Posterior cingulate gyrus (tissue), 11 donors: ENCODE data around the gene LPAR1.
A peak's percentile ranks its signal among the peaks of the same experiment; 100 is the strongest.
"Not testable (repeated sequence)": the region's sequence is repeated elsewhere in the genome, so short reads cannot be mapped to it uniquely, and the experiment has no call there.

Source experiments
- DNase-seq, 10 donors: peaks; one replicate each; pipeline versions ENCODE4 v3.0.0 to v3.0.0-alpha.2; 2020 to 2021; ENCODE audit warnings: mixed read lengths in 3 of 10
- intact Hi-C: fragments of 100-400 bp; cut with DNase I; formaldehyde crosslinking; loops from one replicate; pipeline ENCODE4 v1.15.1; 2023

LPAR1 gene

GRCh38 chr9:110837401-110838005 is 200.8 kb downstream of the LPAR1 start:
- no peak for DNase-seq
- intact Hi-C loops, result no loop called here

- intact Hi-C loops, result no loop called here
- DNase-seq, result no peak
Measured at GRCh38 chr9:110835859-110836271, 202.4 kb downstream of the LPAR1 start.

GRCh38 chr9:110835404-110835803 is 202.9 kb downstream of the LPAR1 start:
- DNase-seq, result no peak
- intact Hi-C loops, result no loop called here

- no peak for DNase-seq
- intact Hi-C loops, result no loop called here
Measured at GRCh38 chr9:110832926-110833325, 205.3 kb downstream of the LPAR1 start.

- peak in 1 of 10 donors; percentile 75 for DNase-seq
- intact Hi-C loops, result no loop called here
Measured at GRCh38 chr9:110830495-110830894, 207.8 kb downstream of the LPAR1 start.

GRCh38 chr9:110828264-110828663 is 210.0 kb downstream of the LPAR1 start:
- intact Hi-C loops, result no loop called here
- peak in 2 of 10 donors; percentile 34 to 75 for DNase-seq

- intact Hi-C loops, DNase-seq: not testable (repeated sequence)
Measured at GRCh38 chr9:110826400-110826799, 211.9 kb downstream of the LPAR1 start.

GRCh38 chr9:110825950-110826349 is 212.3 kb downstream of the LPAR1 start:
- intact Hi-C loops, result no loop called here
- DNase-seq, result no peak

- not testable (repeated sequence) for DNase-seq
Measured at GRCh38 chr9:110825129-110825528, 213.1 kb downstream of the LPAR1 start.

More at GRCh38 chr9:110825129-110825528, 213.1 kb downstream of the LPAR1 start:
- intact Hi-C loops, result not testable (repeated sequence)
